NCI-H748 (cell line): ENCODE results near the gene MRS2.
A peak's percentile ranks its signal among the peaks of the same experiment; 100 is the strongest.
"Not testable (repeated sequence)": the region's sequence is repeated elsewhere in the genome, so short reads cannot be mapped to it uniquely, and the experiment has no call there.

ENCODE experiments used
- DNase-seq: peaks from one replicate; lab custom pipeline; 2025; ENCODE audit not compliant: unreplicated experiment; lab: John Stamatoyannopoulos, UW

Gene MRS2

GRCh38 chr6:24385536-24386269 lies 17.0 kb upstream of the MRS2 start:
- DNase-seq, result no peak

GRCh38 chr6:24387818-24388217 lies 14.9 kb upstream of the MRS2 start:
- no peak for DNase-seq

- DNase-seq, result no peak
Observed at GRCh38 chr6:24391208-24391607, 11.5 kb upstream of the MRS2 start.

- DNase-seq, result no peak
Observed at GRCh38 chr6:24391756-24392405, 10.9 kb upstream of the MRS2 start.

GRCh38 chr6:24394061-24394779 lies 8.5 kb upstream of the MRS2 start:
- DNase-seq, result no peak

DNA sequence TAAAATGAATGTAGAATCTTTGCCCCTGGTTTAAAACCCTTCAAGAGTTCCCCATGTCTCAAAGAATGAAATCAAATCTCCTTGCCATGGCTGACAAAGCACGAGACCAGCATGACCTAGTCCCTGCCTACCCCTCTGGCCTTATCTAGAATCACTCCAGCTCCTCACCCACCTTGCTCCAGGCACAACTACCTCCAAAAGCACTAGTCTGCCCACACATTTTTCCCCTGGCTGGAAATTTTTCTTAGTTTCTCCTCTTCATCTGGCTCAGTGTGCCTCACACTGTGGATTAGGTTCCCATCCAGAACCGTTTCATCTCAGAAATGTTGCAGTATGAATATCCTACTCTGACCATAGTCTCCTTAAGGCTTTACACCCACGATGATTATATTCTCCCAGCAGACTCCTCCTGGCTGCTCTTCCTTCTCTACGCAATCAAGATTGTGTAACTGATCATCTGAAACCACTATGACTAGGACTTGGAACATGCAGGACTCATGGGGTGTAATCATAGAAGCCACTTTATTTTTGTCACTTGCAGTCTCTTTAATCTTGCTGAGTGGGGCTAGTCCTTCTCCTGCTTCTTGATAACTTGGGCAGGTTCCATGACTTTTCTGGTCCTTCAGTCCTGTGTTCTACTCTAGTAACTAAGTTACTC lies 7.8 kb upstream of the MRS2 start:
- no peak for DNase-seq

GRCh38 chr6:24396824-24397223 lies 5.9 kb upstream of the MRS2 start:
- DNase-seq, result no peak

- DNase-seq, result no peak
Observed at GRCh38 chr6:24397631-24398030, 5.1 kb upstream of the MRS2 start.

- DNase-seq, result peak; percentile 19
Observed at GRCh38 chr6:24400045-24401039, 2.4 kb upstream of the MRS2 start.

GRCh38 chr6:24401458-24401857 lies 1.3 kb upstream of the MRS2 start:
- no peak for DNase-seq

DNA sequence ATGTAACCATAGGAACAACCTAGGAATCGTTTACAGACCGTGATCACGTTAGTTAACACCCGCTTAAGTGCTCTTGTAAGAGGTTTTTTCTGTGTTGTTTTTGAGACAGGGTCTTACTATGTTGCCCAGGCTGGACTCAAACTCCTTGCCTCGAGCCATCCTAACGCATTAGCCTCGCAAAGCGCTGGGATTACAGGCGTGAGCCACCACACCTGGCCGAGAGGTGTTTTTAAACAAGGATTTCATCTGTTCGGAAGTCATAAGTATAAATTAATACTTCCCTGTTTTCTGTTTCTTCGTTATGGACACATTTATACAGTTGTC lies 727 bp downstream of the MRS2 start:
- no peak for DNase-seq

DNA sequence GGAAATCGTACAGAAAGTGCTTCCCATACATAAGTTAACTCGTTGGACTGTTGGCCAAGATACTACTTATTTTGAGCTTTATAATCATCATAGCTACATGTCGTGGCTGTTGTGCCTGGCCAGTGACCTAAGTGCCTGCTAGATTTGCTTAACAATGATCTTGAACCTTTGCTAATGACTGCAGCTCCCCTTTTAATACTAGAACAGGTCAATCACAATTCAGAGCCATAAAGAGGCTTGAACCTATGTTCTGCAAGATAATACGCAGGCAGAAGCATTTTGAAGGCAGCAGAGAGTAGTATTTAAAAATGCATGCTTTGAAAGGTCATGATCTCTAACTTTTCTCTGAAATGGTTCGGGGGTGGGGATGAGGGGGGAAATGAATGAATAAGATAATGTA lies 2.5 kb downstream of the MRS2 start:
- no peak for DNase-seq

DNA sequence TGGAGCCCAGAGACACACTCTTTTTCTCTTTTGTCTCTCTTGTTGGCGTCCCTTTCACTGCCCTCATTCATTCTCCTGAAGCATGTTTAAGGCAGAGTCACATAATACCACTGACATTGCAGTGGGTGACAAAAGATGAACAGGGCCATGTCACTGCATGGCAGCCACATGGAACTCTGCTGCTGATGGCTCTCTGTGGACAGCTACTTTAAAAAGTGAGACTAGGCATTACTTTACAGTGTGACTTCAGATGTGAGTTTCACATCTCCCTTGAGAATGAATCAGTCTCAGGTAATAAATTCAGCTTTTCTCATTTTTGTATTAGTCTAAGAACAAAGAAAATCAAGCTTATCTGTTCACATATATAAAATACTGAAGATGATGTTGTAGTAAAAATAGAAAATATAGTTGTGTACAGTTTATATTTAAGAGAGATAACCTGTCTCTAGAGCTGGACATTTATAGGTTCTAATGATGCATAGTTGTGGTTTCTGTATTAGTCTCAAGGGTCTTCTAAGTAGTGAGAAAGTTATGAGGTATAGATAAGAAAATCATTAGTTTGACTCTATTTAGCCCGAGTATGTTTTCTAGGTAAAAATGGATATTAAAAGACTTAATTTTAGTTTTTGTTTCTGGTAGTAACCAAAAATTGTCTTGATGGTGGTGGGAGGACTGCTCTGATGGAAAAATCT lies 6.1 kb downstream of the MRS2 start:
- no peak for DNase-seq

DNA sequence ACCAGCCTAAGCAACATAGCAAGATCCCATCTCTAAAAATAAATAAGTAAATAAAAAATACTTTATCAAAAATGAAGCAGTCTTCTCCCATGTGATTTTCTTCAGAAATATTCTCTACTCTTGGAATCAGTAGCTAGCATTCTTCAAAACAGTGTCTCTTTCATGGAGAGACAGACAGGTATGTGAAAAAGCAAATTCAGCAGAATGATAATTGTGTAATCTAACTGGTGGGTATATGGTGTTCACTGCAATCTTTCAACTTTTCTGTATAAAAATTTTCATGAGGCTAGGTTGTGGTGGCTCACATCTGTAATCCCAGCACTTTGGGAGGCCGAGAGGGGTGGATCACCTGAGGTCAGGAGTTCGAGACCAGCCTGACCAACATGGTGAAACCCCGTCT lies 7.9 kb downstream of the MRS2 start:
- no peak for DNase-seq

GRCh38 chr6:24412294-24412693 lies 9.6 kb downstream of the MRS2 start:
- no peak for DNase-seq

DNA sequence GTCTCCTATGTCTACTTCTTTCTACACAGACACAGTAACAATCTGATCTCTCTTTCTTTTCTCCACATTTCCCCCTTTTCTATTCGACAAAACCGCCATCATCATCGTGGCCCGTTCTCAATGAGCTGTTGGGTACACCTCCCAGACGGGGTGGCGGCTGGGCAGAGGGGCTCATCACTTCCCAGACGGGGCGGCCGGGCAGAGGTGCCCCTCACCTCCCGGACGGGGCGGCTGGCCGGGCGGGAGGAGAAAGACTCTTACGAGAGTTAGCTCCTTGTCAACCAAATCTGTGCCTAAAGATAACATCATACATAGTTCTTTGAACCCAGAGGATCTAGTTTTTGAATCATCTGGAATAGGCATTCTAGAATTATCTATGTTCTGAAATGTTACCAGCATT lies 11.8 kb downstream of the MRS2 start:
- DNase-seq, result not testable (repeated sequence)

DNA sequence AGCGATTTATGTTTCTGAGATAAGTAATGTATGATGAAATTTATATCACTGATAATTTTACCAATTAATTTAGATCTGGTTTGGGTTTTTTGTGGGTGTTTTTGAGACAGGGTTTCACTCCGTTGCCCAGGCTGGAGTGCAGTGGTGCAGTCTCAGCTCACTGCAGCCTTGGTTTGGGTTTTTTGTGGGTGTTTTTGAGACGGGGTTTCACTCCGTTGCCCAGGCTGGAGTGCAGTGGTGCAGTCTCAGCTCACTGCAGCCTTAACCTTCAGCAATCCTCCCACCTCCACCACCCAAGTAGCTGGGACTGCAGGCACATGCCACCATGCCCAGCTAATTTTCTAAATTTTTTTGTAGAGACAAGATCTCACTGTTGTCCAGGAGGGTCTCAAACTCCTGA lies 13.0 kb downstream of the MRS2 start:
- DNase-seq, result no peak

DNA sequence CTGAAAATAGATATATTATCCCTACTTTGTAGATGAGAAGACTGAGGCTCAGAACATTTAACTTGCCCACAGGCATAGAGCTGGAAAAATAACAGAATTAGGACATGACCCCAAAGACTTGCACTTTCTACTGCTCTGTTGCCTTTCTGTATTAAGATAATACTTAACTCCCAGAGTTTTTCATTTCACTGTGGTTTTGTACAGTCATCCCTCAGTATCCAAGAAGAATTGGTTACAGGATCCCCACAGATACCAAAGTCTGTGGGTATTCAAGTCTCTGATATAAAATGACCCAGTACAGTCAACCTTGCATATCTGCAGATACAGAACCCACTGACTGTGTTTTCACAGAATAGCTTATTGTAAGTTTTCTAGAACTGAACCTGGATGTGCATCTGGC lies 16.8 kb downstream of the MRS2 start:
- DNase-seq, result no peak

DNA sequence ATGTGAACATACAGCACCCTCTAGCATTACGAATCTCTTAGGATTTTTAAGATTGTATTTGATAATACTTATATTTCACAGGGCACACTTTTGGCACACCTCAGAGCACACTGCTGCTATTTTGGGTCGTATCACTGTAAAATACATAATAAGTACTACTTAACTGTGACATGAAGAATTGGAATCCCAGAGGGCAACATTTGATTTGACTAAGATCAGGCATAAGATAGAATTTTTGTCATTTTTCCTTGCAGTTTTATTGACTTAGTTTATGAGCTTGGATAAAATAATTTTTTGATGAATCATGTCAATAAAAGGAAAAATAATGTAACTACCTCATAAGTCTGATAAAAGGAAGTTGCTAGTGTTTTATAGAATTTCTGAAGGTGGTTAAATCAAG lies 22.4 kb downstream of the MRS2 start:
- DNase-seq, result no peak
